HuH-7.5 (cell line): ENCODE data around the gene TBK1.

Experiments
- DNase-seq: peaks from one replicate; pipeline ENCODE4 v3.0.0; 2011; ENCODE audit warnings: low spot score

The TBK1 gene

DNA sequence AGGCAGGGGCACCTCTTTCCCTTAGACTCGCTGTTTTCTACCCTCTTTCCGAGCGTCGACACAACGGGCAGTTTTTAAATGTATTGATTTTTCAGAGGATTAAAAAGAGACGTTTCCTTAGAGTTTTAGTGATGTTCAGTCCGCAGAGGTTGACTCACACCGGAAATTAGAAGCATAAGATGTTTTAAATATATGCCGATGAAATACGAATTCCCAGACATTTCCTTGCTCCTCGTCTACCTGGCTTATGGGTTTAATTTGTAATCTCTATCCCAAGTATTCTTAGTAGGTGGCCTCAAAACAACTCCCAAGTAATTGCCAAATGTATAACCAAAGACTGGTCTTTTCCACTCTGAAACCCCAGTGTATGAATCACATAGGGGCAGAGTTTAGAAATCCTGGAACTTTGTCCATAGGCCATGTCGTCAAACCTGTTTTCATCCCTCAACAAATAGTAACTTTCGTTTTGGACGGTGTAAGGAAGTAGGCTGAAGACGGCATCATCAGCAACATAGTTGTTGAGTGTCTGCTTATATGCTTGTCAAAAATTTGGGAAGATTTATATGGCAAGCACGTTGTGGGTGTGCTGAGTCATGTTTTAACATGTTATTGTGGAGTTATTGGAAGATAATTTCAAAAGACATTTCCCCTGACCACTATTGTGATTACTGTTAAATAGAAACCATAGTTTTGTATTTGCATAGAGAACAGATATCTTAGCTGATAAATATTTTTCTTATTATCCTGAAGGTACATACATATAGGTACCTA is 824 bp downstream of the TBK1 start:
- DNase-seq, result peak; percentile 47

DNA sequence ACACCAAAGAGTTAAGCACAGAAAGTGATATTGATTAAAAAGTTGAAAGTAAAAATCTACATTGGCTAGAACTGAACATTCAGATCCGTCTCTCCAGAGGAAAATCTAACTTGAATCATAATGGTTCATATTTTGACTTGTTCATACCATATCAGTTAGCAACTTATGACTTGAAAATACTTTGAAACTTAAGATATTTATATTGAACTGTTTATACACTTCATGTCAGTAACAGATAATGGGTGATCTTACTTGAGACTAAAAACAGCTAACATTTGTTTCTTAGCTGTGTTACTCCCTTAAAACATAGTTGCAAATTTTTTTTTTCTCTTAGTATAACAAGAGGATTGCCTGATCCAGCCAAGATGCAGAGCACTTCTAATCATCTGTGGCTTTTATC is 3.6 kb downstream of the TBK1 start:
- no peak for DNase-seq

DNA sequence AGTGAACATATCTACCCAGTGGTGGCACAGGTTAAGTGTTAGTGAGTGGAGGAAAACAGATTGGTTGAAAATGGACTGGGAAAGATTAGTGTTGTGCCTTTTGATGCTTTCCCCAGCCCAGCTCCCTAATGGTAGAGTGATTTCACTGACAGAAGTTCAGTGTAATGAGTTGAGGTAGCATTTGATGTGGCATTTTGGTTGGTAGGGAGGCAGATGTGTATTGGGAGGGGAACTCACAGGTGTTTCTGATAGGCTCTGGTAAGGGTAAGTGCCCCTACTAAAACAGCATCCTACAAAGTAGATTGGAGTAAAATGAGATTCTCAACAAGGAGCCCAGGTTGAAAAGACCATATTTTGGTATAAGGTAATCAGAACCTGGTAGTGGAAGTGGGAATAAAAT is 4.2 kb downstream of the TBK1 start:
- DNase-seq, result no peak

DNA sequence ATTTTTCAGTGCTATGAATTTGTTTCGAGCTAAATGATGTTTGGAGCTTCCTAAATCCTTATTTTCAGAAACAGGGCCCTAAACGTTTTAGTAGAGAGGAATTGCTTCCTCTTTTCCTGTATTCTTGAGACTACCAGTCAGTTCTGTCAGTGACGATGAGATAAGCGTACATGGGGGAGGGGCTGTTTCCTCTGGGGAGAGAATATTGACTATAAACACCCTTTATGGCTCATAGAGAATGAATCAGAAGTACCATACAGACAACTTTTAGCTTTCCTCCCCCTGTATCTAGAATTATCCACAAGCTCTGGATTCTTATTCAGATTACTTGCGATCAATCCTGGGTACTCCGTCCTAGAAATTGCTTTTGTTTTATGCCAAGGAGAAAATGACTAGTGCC is 5.1 kb downstream of the TBK1 start:
- DNase-seq, result no peak

DNA sequence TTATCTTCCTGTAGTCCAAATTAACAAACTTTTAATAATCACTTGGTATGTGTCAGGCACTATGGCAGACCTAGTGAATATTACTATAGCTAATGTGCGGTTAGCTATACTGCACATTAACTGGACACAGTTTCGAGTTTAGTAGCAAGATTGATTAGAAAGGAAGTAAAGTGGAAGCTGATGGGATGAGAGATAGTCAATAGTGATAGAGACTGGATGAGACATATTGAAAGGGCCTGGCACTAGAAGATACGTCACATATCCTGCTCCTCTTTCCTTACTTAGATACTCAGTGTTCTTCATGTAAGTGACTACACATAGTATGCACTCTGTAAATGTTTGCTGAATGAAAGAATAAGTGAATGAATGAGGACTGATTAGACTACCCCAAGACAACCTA is 5.5 kb downstream of the TBK1 start:
- no peak for DNase-seq

DNA sequence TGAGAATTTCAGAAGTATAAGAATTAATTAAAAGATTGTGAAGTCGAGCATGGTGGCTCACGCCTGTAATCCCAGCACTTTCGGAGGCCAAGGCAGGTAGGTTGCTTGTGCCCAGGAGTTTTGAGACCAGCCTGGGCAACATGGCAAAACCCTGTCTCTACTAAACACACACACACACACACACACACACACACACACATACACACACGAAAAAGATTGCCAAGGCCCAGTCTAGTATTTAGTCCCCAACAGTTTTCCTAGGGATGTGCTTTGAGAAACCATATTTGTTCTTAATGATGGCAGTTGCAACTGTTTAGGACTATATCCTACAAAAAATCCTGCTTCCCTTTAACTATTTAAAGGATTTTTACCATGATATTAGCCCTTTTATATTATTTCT is 6.0 kb downstream of the TBK1 start:
- no peak for DNase-seq

DNA sequence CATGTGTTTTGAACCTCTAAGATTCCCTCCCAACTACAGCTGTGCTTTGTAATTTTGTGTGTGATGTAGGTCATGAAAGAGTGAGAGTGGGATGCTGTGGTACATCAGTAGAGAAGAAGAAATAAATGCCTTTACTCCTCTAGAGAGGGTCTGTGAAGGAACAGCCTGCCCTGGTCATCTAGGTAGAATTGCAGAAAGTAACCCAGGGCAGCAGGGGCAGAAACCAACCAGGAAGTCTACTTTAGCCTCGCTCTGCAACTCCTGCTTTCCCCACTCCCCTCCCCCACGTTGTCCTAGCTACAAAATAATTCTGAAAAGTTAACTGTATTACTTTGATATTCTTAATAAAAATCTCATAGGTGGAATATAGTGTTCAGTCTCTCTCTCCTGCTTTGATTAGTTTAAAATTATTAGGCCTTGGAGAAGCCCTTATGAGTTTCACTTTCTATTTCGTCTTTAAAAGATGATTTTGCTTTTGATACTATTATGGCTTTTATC is 7.5 kb downstream of the TBK1 start:
- DNase-seq, result no peak

DNA sequence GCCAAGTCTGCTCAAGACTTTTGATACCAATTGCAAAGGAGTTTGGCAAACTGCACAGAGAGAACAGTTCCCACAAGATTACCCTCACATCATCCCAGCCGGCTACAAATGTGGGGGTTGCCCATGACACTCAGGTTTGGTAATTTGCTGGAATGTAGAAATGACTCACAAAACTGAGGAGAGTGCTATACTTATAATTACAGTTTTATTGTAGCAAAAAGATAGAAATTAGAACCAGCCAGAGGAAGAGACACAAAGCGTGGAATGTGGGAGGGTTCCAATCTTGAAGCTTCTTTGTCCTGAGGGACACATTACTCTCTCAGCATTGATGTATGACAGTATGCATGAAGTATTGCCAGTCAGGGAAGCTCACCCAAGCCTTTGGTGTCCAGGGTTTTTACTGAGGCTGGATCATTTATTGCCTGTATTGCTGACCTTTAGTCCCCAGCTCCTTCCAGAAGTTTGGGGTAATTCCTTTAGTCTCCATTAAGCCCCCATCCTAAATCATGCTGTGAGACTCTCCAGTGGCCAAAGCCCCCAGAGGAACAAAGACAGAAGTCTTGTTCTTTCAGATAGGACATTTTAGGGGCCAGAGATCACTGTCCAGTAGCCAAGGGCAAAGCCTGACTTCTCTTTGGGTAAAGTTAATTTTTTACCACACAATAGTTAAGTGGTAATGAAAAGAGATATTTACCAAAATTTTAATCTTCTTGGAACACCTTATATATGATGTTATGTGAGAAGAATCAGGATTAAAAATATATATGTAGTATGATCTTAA is 9.9 kb downstream of the TBK1 start:
- DNase-seq, result no peak

DNA sequence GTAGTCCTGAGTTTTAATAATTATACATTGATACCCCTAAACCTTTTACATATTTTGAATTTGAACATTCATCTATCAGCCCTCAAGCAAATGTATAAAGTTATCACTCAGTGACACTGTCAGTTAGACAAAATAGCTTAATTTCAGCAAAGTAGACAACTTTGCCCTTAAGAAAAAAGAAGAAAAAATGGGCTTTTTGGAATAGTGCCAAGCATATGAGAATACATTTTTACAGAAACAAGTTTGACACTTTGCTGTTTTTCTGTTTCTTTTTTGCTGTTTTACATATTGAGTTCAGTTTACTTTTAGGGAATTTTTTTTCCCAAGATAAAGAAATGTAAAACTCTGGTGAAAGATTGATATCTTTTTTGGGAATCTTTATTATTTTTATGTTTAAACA is 14.3 kb downstream of the TBK1 start:
- DNase-seq, result no peak

DNA sequence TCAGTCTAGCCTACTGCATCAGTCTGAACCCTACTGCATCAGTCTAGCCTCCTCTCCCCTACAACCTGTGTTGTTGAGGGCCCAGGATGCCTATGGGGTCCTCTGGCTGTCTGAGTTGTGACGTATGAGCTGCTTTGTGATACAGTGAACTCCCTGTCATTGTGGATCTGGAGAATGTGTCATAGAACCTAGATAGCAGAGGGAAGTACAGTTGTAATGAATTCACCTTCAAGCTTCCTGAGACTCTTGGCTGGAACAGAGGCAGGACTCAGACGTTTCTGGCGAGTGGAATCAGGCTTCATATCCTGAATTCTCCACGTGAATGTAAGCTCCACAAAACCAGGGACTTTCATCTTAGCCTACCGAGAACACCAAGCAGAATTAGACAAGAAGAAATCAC is 17.0 kb downstream of the TBK1 start:
- DNase-seq, result no peak

DNA sequence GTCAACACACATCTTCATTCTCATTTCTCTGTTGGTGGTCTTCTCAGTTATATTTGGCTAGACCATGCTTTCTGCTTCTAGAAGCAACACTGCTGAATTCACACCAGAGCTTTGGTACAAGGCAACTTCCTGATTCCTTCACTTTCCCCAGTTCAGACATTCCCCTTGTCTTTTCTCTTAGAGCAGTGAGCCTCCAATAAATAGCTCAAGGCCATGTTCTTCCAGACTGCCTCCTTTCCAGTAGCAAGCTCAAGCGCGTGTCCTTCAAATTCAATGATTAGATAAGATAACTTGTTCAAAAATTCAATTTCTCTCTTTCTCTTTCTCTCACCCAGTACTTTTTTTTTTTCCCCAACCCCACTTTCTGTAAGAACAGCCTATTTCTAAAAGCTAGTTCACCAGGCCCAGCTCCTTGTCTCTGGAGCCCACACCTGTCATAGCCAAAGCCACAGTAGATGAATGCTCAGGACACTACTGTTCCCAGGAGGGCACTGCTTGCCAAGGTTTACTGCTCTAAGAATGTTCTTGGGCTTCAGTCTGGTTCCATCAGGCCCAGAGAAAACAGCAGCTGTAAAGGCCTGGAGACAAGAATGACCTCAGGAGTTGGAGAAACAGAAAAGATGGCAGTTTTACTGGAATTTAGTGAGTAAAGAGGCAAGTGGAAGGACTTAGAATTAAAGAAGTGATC is 17.7 kb downstream of the TBK1 start:
- no peak for DNase-seq

DNA sequence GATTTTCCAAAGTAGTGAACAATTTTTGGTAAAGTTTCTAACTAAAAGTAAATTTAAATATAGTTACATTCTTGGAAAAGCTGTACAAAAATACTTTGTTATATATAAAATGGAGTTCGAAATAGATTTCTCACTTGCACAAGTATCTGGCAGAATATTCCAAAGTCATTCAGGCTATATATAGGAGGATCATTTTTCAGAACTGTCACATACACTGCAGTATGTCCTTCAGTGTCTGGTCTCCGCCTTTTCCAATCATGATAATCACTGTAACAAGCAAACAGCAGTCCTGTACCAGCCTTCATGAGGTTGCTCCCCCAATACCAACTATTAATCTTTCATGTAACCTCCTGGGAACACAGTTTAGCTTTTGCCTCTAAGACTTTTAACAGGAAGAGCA is 18.6 kb downstream of the TBK1 start:
- DNase-seq, result no peak

DNA sequence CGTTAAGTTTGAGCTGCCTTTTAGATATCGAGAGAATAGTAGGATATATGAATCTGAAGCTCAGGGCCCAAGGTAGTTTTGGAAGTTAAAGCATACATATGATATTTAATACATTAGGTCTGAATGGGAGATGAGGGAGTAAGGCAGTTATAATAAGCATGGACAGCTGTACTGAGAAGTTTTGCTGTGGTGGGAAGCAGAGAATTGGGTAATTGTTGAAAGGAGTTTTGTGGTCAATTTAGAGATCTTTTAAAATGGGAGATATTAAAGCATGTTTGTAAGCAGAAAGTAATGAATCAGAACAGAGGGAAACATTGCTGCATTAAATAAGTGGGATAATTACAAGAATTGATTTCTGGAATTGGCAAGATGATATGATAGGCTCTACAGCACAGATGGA is 21.3 kb downstream of the TBK1 start:
- no peak for DNase-seq

DNA sequence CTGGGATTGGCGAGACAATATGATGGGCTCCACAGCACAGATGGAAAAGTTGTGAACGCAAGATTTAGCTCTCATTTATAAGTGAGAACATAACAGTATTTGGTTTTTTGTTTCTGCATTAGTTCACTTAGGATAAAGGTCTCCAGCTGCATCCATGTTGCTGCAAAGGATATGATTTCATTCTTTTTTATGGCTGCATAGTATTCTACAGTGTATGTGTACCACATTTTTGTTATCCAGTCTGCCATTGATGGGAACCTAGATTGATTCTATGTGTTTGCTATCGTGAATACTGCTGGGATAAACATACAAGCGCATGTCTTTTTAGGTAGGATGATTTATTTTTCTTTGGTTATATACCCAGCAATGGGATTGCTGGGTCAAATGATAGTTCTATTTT is 23.6 kb downstream of the TBK1 start:
- DNase-seq, result no peak

DNA sequence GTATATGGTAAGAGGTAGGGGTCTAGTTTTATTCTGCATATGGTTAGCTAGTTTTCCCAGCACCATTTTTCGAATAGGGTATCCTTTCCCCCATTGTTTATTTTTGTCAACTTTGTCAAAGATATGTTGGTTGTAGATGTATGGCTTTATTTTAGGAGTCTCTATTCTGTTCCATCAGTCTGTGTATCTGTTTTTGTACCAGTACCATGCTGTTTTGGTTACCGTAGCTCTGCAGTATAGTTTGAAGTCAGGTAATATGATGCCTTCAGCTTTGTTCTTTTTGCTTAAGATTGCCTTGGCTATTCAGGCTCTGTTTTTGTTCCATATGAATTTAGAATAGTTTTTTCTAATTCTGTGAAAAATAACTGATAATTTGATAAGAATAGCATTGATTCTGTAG is 24.9 kb downstream of the TBK1 start:
- DNase-seq, result no peak

DNA sequence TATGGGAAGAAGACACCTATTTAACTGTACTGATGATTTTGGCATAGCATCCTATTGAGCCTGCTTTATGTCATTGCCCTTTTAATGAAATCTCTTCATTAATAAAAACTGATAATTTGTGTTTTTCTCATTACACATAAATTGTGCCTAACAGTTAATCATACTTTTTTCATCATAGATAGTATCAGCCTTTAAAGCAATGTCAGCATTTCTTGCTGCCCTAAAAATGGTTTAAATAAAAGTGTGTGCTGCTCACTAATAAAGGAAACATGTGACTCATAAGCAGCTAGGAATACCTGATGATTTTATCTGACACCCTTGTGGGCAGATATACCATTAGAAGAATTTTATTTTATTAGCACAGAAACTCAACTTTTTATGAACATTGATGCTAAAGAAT is 26.7 kb downstream of the TBK1 start:
- DNase-seq, result no peak

DNA sequence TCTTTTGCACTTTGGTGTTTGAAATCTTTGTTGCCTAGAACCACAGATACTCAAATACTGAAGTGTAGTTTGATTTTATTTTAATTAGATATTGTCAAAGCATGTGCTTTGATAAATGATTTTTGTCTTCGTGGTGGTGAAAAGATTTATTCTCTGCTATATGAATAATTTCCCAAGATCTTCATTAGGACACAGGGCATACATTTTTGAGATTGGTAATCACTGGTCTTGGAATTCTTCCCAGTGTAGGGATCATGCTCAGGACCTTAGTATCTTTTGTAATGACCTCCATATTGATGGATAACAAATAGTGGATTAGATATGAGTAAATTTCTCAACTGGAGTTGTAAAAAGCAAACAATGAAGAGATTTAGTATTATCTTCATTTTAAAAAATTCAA is 28.2 kb downstream of the TBK1 start:
- DNase-seq, result no peak

DNA sequence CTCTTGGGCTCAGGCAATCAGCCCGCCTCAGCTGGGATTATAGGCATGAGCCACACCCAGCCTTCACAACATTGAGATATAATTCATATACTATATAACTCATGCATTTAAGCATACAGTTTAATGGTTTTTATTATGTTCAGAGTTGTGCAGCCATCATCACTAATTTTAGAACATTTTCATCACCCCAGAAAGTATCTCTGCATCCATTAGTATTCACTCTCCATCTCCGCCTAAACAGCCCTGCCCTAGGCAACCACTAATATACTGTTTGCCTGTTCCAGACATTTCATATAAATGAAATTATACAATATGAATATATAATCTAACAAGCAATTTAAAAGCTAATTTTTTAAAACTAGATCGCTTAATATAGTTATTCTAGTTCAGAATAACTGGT is 34.7 kb downstream of the TBK1 start:
- DNase-seq, result no peak

DNA sequence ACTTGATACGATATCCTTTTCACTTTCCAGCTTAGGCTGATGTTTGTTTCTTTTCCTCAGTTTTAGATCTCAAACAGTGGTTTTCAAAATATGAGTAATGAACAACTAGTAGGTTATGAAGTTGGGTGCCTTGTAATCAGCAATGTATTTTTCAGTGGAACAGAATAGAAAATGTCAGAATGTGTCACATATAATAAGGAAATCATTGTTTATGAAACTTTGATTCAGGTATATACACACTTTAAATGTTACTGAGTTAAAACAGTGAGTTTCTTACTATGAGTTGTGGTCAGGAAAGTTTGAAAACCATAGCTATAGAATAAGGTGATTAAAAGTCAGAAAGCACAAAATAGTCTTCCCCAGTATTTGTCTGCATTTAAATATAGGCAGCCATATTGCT is 39.8 kb downstream of the TBK1 start:
- no peak for DNase-seq

DNA sequence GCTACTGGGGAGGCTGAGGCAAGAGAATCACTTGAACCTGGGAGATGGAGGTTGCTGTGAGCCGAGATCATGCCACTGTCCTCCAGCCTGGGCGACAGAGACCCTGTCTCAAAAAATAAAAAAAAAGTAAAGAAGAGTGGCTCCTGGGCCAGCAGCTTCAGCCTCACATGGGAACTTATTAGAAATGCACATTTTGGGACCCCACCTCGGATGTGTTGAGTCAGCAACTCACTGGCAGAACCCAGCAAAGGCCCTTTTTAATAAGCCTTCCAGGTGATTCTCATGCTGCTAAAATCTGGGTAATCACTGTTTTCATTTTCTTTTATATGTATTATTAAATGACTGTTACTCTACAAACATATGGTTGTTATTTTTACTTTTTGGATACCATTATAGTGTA is 41.6 kb downstream of the TBK1 start:
- no peak for DNase-seq

DNA sequence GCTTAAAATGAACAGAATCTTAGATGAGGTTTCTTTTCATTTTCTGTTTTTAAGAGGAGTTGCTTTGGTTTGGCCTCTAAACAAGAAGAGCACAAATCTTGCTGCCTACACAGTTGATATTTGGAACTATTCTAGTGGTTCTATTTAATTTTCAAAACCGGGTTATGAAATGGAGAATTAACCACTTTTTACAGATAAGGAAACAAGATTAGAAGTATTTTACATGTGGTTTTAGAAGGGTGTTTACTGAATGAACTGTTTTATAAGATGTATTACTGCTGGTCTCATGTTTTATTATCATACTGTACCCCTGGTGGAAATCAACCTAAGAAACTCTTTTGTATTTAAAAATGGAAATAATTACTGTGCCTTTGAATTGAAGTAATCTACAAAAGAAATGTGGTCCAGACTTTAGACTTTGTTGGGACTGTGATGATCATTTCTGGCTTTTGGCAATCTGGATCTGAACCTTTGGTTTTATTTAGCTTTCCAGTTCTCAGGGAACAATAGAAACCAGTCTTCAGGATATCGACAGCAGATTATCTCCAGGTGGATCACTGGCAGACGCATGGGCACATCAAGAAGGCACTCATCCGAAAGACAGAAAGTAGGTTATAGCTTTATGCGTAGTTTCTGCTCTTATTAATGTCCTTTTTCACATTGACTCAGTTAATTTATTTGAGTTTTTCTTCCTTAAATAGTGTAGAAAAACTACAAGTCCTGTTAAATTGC is 43.2 kb downstream of the TBK1 start:
- DNase-seq, result no peak

DNA sequence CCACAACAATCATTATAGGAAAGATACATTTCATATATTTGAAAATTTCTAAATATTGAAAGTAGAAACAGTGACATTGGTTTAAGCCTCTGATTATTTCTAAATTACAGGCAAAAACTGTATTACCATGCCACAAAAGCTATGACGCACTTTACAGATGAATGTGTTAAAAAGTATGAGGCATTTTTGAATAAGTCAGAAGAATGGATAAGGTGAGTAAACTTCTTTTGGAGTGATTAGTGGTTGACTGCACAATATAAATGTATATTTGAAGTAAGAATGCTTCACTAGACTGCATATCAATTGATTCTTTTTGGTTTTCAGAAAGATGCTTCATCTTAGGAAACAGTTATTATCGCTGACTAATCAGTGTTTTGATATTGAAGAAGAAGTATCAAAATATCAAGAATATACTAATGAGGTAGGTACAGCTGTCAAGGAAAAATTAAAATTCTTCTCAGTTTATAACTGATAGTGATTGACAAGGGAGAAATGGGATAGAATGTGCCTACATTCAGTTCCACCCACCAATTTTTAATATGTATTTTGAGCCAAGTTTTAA is 45.0 kb downstream of the TBK1 start:
- DNase-seq, result no peak
